Astrocyte (in vitro differentiated cells and primary cell): ENCODE results near the gene EME1.

Experiments used
- EZH2 ChIP-seq: IDR thresholded peaks from 2 replicates; pipeline ENCODE4 v1.6.1; 2012; ENCODE audit warnings: mild to moderate bottlenecking, low read length, inconsistent platforms; ENCODE audit not compliant: insufficient read depth
- TF ChIP-seq, protein P1 (sequence below): IDR thresholded peaks from 2 replicates; pipeline ENCODE4 v1.5.1; 2011; ENCODE audit warnings: low read depth, mild to moderate bottlenecking, inconsistent platforms, low read length, moderate library complexity; ENCODE audit not compliant: insufficient read depth

DNA sequence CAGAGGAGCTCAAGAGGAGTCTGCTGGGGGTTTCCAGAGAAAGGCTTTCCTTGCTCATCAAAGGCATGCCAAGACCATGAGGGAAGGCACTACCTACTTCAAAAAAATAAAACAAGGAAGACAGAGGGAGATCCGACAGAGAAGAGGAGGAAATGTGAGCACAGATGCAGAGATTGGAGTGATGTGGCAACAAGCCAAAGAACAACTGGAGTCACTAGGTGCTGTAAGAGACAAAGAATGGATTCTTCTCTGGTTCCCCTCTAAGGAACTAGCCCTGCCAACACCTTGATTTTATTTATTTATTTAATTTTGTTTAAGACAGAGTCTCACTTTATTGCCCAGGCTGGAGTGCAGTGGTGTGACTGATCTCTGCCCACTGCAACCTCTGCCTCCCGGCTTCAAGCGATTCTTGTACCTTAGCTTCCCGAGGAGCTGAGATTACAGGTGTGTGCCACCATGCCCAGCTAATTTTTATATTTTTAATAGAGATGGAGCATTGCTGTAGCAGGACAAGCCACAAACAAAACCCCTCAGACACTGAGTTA is 39.2 kb downstream of the EME1 start:
- TF ChIP-seq, protein P1, sequence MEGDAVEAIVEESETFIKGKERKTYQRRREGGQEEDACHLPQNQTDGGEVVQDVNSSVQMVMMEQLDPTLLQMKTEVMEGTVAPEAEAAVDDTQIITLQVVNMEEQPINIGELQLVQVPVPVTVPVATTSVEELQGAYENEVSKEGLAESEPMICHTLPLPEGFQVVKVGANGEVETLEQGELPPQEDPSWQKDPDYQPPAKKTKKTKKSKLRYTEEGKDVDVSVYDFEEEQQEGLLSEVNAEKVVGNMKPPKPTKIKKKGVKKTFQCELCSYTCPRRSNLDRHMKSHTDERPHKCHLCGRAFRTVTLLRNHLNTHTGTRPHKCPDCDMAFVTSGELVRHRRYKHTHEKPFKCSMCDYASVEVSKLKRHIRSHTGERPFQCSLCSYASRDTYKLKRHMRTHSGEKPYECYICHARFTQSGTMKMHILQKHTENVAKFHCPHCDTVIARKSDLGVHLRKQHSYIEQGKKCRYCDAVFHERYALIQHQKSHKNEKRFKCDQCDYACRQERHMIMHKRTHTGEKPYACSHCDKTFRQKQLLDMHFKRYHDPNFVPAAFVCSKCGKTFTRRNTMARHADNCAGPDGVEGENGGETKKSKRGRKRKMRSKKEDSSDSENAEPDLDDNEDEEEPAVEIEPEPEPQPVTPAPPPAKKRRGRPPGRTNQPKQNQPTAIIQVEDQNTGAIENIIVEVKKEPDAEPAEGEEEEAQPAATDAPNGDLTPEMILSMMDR: no peak
- no peak for TF ChIP-seq EZH2
